Heart right ventricle (tissue), 16 donors: Measurements from ENCODE around the gene MTFP1. TPM values are rescaled to one million over a fixed set of nuclear protein-coding genes. Genes with fewer than 3 reads are reported as not detected.

ENCODE experiments used
- ATAC-seq, 8 donors: fragments of 200-7000 bp; cut with Tn5 transposase; one replicate each; pipeline ENCODE4 v1.9.1; 2020; ENCODE audit warnings: mild to moderate bottlenecking in 8 of 8, moderate library complexity in 8 of 8, moderate number of reproducible peaks in 1 of 8
- DNase-seq, 2 donors: peaks; one replicate each; pipeline ENCODE4 v3.0.0-alpha.2; 2020
- H3K27ac ChIP-seq, 10 donors: fragments of 200-600 bp; sonication (generic) in 2 of 10; one replicate each; pipeline versions ENCODE4 v1.5.0 to v1.8.0; 2020 to 2022; ENCODE audit warnings: mild to moderate bottlenecking in 3 of 10
- H3K27me3 ChIP-seq, 7 donors: fragments of 200-600 bp; one replicate each; pipeline ENCODE4 v1.8.0; 2021 to 2022; ENCODE audit warnings: mild to moderate bottlenecking in 2 of 7
- H3K36me3 ChIP-seq, 9 donors: fragments of 200-600 bp; sonication (generic) in 1 of 9; one replicate each; pipeline versions ENCODE4 v1.5.0 to v1.8.0; 2020 to 2022; ENCODE audit warnings: mild to moderate bottlenecking in 2 of 9
- H3K4me1 ChIP-seq, 9 donors: fragments of 200-600 bp; sonication (generic) in 1 of 9; one replicate each; pipeline versions ENCODE4 v1.5.0 to v1.8.0; 2020 to 2022; ENCODE audit warnings: mild to moderate bottlenecking in 4 of 9
- H3K4me3 ChIP-seq, 10 donors: fragments of 200-600 bp; sonication (generic) in 2 of 10; one replicate each; pipeline versions ENCODE4 v1.5.0 to v1.8.0; 2020 to 2022; ENCODE audit warnings: mild to moderate bottlenecking in 7 of 10, moderate library complexity in 2 of 10
- H3K9me3 ChIP-seq, 11 donors: fragments of 200-600 bp in 10 of 11; sonication (generic) in 2 of 11; one replicate each; pipeline versions ENCODE4 v1.5.0 to v1.8.0; 2013 to 2022; ENCODE audit warnings: mild to moderate bottlenecking in 2 of 11, control low read depth in 1 of 11, moderate library complexity in 1 of 11
- WGBS, 2 donors: extraction: QIAGEN DNeasy Blood & Tissue Kit; methylation state at CpG; one replicate each; pipeline ENCODE4 v1.1.7; 2013; ENCODE audit warnings: inconsistent platforms in 1 of 2; 5-methylcytosine and 5-hydroxymethylcytosine counted together
- intact Hi-C, 10 donors: fragments of 100-400 bp; cut with DNase I; formaldehyde crosslinking; loops; one replicate each; pipeline versions ENCODE4 v1.11.1 to v1.14.2; 2022
- polyA plus RNA-seq, 2 donors: library from polyadenylated mRNA; stranded (reverse); fragments of 200-250 nt; gene quantifications; one replicate each; pipeline ENCODE4 v1.2.3, GENCODE V29; 2013
- total RNA-seq, 10 donors: library from RNA; stranded (reverse); fragmentation: NEBNext Ultra II Directional in 3 of 10; extraction: Animal tissue kit (Norgen Biotek cat#: 25700) in 3 of 10; gene quantifications; one replicate each; pipeline versions ENCODE4 v1.2.1 to v1.2.4, GENCODE V29; 2021 to 2023
- TF ChIP-seq, protein P1 (sequence below), 9 donors: fragments of 200-600 bp; sonication (generic) in 2 of 9; IDR thresholded peaks; one replicate each; pipeline versions ENCODE4 v1.5.0 to v1.8.0; 2021 to 2022; ENCODE audit warnings: antibody characterized with exemption in 9 of 9, mild to moderate bottlenecking in 5 of 9, moderate library complexity in 1 of 9
- donor health status: Arrhythmogenic right ventricular cardiomyopathy.
- donor health status: ischemic (EF 13 %, LVEDD 7.1; RV severe dilation, severe dysfunction).
- donor health status: healthy with polysubstance abuse.
- donor health status: DM: no; HTN: yes; CAD: no.
- donor health status: DM: no; HTN: no; CAD: no.
- donor health status: ischemic (EF 25% LVEDD 6.9; RV normal size, moderate dysfunction).
- donor health status: ischemic (EF 25% LVEDD 5.7; RV mildly dilated, moderate dysfunction).
- donor health status: healthy.
- donor health status: DM: yes; HTN: yes; CAD: no.
- donor health status: Ischemic cardiomyopathy.
- donor health status: ischemic (EF 35%, LVEDD 5.7; RV mildly dilated, moderate dysfunction).
- donor health status: nonischemic (EF 11% LVEDD 7.7; RV severe dilation, severe dysfunction).
- donor health status: DM: yes; HTN: yes; CAD: no.
- donor health status: PGD.
- donor health status: ischemic (EF 29% LVEDD 5.4; RV normal size, mild dysfunction).
- donor health status: nonischemic (EF 23%, LVEDD 6.1; RV moderate dilation, normal function).

Gene MTFP1
- total and polyA plus RNA-seq, 12 donors, result 5.9 to 132 (median 17.9) TPM

DNA sequence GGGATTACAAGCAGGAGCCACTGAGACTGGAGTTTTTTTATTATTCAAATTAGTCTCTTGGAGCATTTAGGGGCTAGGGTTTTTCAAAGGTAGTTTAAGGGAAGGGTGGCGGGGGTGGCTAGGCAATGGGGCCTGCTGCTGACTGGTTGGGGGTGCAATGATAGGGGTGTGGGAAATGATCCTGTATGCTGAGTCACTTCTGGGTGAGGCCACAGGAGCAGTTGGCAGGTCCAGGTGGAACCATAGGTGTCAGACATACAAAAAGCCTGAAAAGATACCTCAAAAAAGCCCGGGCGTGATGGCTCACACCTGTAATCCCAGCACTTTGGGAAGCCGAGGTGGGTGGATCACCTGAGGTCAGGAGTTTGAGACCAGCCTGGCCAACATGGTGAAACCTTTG, 13.7 kb downstream of the MTFP1 start:
- Histone ChIP-seq H3K36me3 (no peaks in the 10 kb centered on the region), H3K4me1 (peaks cover 0 to 19% (median 0%) of the 10 kb centered on the region in 9 donors), H3K27ac (no peak overlapping the region), H3K4me3 (no peak overlapping the region), H3K9me3 (peaks cover 0 to 10% (median 0%) of the 10 kb centered on the region in 11 donors), H3K27me3 (peaks cover 0 to 57% (median 8%) of the 10 kb centered on the region in 7 donors)
- intact Hi-C loops, result no loop called here
- TF ChIP-seq, protein P1, sequence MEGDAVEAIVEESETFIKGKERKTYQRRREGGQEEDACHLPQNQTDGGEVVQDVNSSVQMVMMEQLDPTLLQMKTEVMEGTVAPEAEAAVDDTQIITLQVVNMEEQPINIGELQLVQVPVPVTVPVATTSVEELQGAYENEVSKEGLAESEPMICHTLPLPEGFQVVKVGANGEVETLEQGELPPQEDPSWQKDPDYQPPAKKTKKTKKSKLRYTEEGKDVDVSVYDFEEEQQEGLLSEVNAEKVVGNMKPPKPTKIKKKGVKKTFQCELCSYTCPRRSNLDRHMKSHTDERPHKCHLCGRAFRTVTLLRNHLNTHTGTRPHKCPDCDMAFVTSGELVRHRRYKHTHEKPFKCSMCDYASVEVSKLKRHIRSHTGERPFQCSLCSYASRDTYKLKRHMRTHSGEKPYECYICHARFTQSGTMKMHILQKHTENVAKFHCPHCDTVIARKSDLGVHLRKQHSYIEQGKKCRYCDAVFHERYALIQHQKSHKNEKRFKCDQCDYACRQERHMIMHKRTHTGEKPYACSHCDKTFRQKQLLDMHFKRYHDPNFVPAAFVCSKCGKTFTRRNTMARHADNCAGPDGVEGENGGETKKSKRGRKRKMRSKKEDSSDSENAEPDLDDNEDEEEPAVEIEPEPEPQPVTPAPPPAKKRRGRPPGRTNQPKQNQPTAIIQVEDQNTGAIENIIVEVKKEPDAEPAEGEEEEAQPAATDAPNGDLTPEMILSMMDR (IDR thresholded peaks at IDR 0.05), result no peak
- no peak for ATAC-seq
- no peak for DNase-seq
- 92 to 94% methylated on average over 4 of the region's 4 CpGs for WGBS, 2 donors

DNA sequence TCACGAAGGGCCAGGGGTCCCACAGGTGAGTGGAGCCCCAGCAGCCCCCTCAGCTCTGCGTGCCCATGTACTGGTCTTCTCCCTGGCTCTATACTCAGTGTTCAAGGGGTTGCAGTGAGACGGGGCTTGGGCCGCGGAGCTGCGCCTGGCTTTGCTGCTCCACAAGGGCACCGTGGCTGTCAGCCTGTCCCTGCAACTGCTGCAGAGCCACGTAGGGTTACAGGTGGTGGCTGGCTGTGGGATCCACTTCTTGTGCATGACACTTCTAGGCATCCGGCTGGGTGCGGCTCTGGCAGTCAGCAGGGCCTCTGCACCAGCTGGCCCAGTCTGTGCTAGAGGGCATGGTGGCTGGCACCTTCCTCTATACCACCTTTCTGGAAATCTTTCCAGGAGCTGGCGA, 14.3 kb downstream of the MTFP1 start:
- ATAC-seq, result no peak
- intact Hi-C loops, result no loop called here

DNA sequence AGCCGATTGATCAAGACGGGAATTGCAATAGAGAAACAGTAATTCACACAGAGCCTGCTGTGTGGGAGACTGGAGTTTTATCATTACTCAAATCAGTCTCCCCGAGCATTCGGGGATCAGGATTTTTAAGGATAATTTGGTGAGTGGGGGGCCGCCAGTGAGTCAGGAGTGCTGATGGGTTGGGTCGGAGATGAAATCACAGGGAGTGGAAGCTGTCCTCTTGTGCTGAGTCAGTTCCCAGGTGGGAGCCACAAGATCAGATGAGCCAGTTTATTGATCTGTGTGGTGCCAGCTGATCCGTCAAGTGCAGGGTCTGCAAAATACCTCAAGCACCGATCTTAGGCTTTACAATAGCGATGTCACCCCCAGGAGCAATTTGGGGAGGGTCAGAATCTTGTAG, 15.5 kb downstream of the MTFP1 start:
- TF ChIP-seq, protein P1 (IDR thresholded peaks at IDR 0.05), result no peak
- DNase-seq (no peak), ATAC-seq (no peak)
- intact Hi-C loops, result no loop called here
- Histone ChIP-seq H3K27ac (no peak overlapping the region), H3K27me3 (peaks cover 0 to 73% (median 10%) of the 10 kb centered on the region in 7 donors), H3K4me3 (no peak overlapping the region), H3K9me3 (peaks cover 0 to 2% (median 0%) of the 10 kb centered on the region in 11 donors), H3K36me3 (no peaks in the 10 kb centered on the region), H3K4me1 (peaks cover 0 to 12% (median 0%) of the 10 kb centered on the region in 9 donors)
- 71 to 77% methylated on average over 9 of the region's 9 CpGs for WGBS, 2 donors

More for the DNA sequence above, 14.3 kb downstream of the MTFP1 start:
- DNase-seq, result no peak
- Histone ChIP-seq H3K27ac (no peak overlapping the region), H3K9me3 (peaks cover 0 to 10% (median 0%) of the 10 kb centered on the region in 11 donors), H3K36me3 (no peaks in the 10 kb centered on the region), H3K27me3 (peaks cover 0 to 63% (median 8%) of the 10 kb centered on the region in 7 donors), H3K4me3 (no peak overlapping the region), H3K4me1 (peaks cover 0 to 19% (median 0%) of the 10 kb centered on the region in 9 donors)
- WGBS, 2 donors, result 88 to 92% methylated on average over 11 of the region's 11 CpGs
- TF ChIP-seq, protein P1 (IDR thresholded peaks at IDR 0.05), result no peak

GRCh38 chr22:30444632-30445437, 19.3 kb downstream of the MTFP1 start:
- H3K4me1 ChIP-seq, result peaks cover 0 to 10% (median 0%) of the 10 kb centered on the region in 9 donors
- H3K4me3 ChIP-seq, result no peak overlapping the region
- no peaks in the 10 kb centered on the region for H3K9me3 ChIP-seq
- intact Hi-C loops, result loop anchor here in 2 of 10 donors (5.0 kb wide), 1 partner anchor 42 kb away; no protein-coding TSS in a partner anchor
- H3K27me3 ChIP-seq, result peaks cover 0 to 65% (median 17%) of the 10 kb centered on the region in 7 donors
- H3K27ac ChIP-seq, result no peak overlapping the region
- ATAC-seq (peak in 2 of 8 donors; percentile 53 to 55), DNase-seq (no peak)
- TF ChIP-seq, protein P1 (IDR thresholded peaks at IDR 0.05), result peak in 8 of 9 donors; percentile 38 to 79 (median 67)
- H3K36me3 ChIP-seq, result no peaks in the 10 kb centered on the region
- WGBS, 2 donors, result 23 to 24% methylated on average over 11 of the region's 11 CpGs
